HG03103 (cell line): Measurements from ENCODE around the gene SGMS2.

ENCODE experiments used
- ATAC-seq: cut with Tn5 transposase; IDR thresholded peaks from one replicate; pipeline ENCODE4 v1.9.1; 2021; ENCODE audit warnings: low read depth; ENCODE audit not compliant: unreplicated experiment

Gene SGMS2

GRCh38 chr4:107824350-107825071 lies at the start of gene SGMS2:
Gene SGMS2, plus strand, starts transcription at chr4:107824932. Its CDS starts 70,622 bp downstream, at chr4:107895554.
- peak; percentile 43 for ATAC-seq

DNA sequence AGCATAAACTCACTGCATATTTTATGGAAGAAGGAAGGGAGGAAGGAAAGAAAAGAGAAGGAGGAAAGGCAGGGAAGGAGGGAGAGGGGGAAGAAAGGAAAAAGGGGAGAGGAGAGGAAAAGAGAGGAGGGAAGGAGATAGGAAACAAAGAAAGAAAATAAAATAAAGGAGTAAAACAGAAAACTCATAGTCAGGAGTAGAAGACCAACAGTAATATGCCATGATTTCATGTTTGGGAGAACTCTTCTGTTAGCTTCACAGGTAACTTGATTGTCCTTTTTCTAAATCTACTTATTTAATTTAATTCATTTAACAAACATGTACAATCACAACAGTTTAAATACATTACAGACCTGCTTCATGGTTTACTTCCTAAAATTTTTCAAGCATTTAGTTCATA lies 46.8 kb upstream of the SGMS2 start:
- ATAC-seq, result no peak

GRCh38 chr4:107778784-107779530 lies 45.8 kb upstream of the SGMS2 start:
- no peak for ATAC-seq

DNA sequence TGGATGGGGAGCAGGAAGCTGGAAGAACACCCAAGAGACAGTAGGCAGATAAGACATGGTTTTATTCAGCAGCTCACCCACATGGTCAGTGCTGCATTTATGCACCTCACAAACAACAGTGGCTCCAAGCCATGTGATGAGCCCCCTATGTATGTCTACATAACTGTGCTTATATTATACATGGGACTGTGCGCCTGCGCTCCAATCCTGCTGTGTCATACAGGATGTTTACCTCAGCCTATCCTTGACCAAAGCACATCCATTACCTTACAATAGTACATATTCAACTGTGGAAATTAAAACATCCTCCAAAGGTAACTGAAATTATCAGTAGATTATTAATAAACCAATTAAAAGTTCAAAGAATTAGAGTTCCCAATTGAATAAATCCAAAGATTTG lies 44.1 kb upstream of the SGMS2 start:
- no peak for ATAC-seq

- no peak for ATAC-seq
Measured at GRCh38 chr4:107791902-107792301, 32.8 kb upstream of the SGMS2 start.

DNA sequence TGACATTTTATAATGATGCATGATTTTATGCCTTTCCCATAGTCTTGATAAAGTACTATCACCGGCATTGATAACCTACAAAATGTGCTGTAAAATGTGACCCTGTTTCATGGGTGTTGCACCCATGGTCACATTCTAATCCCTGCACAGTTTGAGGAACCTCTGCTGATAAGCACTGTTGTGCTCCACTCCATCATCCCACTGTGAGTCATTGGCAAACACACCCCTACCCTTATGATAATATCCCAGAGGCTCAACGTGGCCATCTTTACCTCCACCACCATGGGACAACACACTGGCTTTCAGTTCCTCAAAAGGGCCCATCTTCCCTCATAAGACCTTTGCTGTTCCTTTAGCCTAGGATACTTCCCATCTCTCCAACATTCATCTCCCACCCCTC lies 32.0 kb upstream of the SGMS2 start:
- ATAC-seq, result no peak

- ATAC-seq, result no peak
Measured at GRCh38 chr4:107793996-107794395, 30.7 kb upstream of the SGMS2 start.

- ATAC-seq, result no peak
Measured at GRCh38 chr4:107799669-107800450, 24.9 kb upstream of the SGMS2 start.

DNA sequence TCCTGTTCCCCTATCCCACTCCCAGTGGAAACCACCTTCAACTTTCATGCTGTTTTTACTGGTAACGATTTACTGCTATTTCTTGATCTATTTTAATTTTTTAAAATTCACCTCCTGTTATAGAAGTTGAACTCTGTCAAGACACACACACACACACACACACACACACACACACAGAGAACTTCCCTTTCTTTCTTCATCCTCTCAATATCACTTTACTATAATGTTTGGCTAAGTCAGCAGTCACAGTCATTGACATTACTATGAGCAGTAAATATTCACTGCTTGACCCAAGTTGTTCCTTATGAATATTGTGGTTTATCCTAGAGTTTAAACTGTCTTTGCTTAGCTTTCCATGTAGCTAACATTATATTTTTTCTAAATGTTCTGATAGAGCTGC lies 24.0 kb upstream of the SGMS2 start:
- ATAC-seq, result no peak

- ATAC-seq, result no peak
Measured at GRCh38 chr4:107801766-107802211, 22.9 kb upstream of the SGMS2 start.

- no peak for ATAC-seq
Measured at GRCh38 chr4:107804956-107805355, 19.8 kb upstream of the SGMS2 start.

- ATAC-seq, result no peak
Measured at GRCh38 chr4:107806196-107806595, 18.5 kb upstream of the SGMS2 start.

- no peak for ATAC-seq
Measured at GRCh38 chr4:107808572-107808971, 16.2 kb upstream of the SGMS2 start.

- ATAC-seq, result no peak
Measured at GRCh38 chr4:107809210-107809609, 15.5 kb upstream of the SGMS2 start.

DNA sequence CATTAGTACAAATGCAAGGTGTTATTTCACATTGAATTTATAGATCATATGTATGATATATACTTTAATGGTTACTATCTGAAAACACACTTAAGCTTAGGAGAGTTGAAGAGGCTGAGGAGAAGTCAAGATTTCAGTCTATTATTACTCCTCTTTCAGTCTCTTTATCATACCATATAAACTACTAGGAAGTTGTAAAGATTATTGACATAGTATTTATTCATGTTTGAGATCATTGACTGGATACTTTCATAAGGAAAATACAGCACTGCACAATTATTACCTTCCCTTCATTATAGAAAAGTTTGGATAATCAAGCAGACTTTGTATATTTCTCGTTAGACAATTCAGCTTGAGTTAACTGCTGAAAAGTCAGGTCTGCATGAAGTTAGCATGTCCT lies 10.0 kb upstream of the SGMS2 start:
- no peak for ATAC-seq

- ATAC-seq, result no peak
Measured at GRCh38 chr4:107815158-107815557, 9.6 kb upstream of the SGMS2 start.

DNA sequence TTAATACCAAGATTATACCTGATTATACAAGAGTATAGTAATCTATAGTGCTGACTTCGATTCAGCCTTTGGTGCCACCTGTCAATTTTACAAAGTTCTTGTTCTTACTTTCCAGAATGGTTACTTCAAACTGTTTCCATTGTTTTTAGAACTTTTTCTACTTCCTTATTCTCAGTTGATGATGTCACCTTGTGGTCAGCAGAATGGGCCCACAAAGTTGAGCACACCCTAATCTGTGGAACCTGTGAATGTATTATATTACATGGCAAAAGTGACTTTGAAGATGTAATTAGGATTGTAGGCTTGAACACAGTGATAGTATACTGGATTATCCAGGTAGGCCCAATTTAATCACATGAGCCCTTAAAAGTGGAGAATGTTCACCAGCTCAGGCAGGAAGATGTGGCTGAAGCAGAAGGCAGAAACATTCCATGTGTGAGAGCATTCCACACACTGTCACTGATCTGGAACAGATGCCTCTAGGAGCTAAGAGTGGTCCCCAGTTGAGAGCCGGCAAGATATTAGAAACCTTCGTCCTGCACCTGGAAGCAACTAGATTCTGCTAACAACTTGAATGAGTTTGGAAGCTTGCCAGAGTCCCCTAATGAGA lies 6.3 kb upstream of the SGMS2 start:
- ATAC-seq, result peak; percentile 61

DNA sequence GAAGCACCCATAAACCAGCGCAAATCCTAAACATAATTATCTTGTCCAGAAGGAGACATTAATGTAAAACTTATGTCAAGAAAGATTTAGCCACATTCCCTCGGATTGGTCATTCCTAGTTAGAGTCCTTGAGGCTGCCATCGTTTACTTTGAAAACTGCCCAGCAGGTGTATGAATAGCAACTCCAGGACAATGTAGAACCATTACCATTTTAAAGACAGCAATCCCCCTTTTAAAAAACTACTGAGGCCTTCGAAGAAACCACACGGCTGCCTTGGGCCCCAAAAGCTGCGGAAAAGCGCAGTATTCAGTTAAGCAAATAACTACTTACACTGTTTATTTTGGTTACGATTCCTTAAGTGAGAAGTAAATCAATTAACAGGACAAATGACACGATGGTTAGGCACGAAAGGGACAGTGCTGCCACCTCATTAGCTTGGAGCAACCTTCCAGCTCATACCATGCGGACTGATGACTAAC lies 822 bp upstream of the SGMS2 start:
- ATAC-seq, result no peak

DNA sequence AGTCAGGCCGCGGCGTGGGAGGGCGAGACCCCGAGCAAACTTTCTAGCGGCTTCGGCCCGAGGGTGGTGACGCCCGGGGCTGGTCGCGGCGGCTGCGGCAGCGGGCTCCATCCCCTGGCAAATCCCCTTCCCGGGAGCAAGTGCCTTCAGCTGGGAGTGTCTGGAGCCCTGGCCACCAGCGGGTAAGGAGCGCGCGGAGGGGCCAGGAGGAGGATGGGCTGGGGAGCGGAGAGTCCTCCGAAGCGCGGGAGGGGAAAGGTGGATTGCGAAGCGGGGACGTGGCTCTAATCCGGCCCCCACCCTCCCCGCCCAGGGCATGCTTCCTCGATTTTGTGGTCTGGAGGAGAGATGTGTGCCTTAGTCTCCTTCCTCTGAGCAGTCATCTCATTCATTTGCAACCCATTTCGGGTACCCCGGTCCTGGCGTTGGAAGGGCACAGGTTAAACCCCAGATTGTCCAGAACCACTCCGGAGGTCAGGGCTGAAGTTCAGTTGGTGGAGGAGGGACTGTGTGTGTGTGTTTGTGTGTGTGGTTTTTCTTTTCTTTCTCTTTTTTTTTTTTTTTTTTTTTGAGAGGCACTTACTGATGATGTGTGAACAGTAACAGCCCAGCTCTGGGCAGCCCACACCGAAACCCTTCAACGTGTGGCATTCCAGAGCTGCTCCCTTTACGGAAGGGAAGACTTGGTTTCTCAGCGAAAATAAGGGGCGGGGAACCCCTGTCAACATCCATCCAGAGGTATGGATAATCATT lies 516 bp downstream of the SGMS2 start:
- ATAC-seq, result peak; percentile 31

DNA sequence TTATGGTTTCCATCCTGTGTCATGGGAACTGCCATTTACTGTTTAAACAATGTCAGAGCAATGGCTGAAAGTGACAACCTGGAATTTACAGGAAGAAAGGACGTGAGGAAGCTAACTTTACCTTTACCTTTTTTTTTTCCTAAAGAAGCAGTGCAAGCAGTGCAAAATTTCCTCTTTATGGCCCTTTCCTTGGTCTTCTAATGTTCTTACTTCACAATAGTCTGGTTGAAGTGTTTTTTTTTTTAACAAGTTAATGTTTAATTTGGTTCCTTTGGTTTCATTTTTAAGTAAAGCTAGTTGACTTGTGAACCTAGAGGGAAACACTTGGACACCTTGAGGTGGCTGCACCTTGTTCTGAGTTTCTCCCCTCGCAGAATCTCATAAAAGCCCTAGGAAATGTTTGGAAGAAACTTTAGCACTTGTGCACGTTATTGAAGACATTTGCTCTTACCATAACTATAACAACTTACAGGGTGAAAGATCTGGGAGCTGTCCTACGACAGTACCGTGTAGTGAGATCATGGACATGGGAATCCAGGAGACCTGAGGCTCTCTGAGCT lies 1.8 kb downstream of the SGMS2 start:
- no peak for ATAC-seq
